ENCODE measurements around the gene GREB1.

Gene GREB1

DNA sequence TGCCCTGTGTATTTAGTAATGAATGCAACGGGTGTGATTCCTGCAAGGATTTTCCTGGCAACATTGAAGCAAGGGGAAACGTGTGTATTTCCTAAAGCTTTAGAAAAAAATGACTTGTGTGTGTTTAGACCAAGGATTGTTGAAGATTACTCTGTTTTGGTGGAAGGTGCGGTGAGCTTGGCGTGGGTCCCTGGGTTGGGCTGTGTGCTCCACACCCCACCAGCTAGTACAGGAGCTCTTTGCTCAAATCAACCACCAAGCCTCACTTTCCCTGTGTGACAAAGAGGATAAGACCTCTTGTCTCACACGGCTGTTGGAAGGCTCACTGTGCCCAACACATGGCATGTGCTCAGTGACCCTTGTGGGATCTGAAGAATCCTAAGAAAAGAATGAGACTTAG lies 21.4 kb upstream of the GREB1 start:
- Histone ChIP-seq H3K4me3 (no peak overlapping the region), H3K27ac (no peak overlapping the region), H3K36me3 (no peaks in the 10 kb centered on the region), H3K27me3 (peaks cover 0 to 15% of the 10 kb centered on the region in 2 donors), H3K4me1 (peaks cover 0 to 3% (median 0%) of the 10 kb centered on the region in 4 donors), H3K9me3 (no peaks in the 10 kb centered on the region)
- TF ChIP-seq, protein P1, sequence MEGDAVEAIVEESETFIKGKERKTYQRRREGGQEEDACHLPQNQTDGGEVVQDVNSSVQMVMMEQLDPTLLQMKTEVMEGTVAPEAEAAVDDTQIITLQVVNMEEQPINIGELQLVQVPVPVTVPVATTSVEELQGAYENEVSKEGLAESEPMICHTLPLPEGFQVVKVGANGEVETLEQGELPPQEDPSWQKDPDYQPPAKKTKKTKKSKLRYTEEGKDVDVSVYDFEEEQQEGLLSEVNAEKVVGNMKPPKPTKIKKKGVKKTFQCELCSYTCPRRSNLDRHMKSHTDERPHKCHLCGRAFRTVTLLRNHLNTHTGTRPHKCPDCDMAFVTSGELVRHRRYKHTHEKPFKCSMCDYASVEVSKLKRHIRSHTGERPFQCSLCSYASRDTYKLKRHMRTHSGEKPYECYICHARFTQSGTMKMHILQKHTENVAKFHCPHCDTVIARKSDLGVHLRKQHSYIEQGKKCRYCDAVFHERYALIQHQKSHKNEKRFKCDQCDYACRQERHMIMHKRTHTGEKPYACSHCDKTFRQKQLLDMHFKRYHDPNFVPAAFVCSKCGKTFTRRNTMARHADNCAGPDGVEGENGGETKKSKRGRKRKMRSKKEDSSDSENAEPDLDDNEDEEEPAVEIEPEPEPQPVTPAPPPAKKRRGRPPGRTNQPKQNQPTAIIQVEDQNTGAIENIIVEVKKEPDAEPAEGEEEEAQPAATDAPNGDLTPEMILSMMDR (IDR thresholded peaks at IDR 0.05): no peak
- intact Hi-C loops (cut with DNase I; ENCODE audit: low total_unique reads): no loop called here
- no peak for DNase-seq

DNA sequence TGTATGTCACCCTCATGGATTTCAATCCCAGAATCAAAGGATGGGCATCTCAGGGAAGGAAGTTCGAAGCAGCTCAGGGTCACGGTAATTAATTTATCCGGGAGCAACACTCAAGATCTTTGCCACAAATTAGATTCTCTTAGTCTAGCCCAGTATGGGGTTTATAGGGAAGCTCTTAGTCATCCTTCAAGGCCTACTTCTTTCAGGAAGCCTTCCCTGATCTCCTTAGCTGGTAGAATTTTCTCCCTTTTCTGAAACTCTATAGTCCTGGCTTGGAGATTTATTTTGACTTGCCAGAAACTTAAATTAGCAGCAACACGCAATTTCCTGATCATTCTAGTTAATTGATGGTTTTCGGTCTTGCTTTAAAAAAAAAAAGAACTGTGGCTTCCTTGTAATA lies 20.5 kb upstream of the GREB1 start:
- intact Hi-C loops (cut with DNase I; ENCODE audit: low total_unique reads): no loop called here
- Histone ChIP-seq H3K4me3 (no peak overlapping the region), H3K27ac (no peak overlapping the region), H3K4me1 (peaks cover 0 to 2% (median 0%) of the 10 kb centered on the region in 4 donors), H3K27me3 (peaks cover 0 to 15% of the 10 kb centered on the region in 2 donors), H3K36me3 (no peaks in the 10 kb centered on the region), H3K9me3 (no peaks in the 10 kb centered on the region)
- TF ChIP-seq, protein P1 (IDR thresholded peaks at IDR 0.05): no peak
- no peak for DNase-seq

DNA sequence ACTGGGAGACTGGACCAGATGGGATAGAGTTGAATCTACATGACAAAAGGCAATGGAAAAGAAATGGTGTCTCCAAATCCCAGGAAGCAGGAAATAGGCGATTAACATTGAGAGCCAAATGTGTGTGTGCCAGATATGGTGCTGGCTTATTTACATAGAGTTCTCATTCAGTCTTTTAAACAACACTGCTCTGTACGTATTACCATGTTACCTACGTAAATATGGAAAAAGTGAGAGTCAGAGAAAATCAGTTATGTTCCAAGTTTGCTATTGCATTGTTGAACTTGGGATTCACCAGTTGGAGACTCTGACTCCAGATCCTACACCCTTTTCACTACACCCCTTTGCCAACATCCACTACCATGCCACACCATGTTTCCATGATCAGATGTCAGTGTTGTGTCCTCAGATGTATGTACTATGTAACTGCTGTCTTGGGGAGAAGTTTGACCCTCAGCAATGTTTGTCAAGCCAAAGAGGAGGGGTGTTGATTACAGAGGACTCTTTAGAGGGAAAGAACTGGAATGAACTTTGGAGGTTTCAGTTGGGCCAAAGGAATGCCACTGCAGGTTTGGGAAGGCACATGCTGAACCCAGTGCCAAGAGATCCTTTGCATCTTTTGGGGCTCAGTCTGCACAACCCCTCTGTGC lies 19.6 kb upstream of the GREB1 start:
- Histone ChIP-seq H3K27me3 (peaks cover 0 to 15% of the 10 kb centered on the region in 2 donors), H3K9me3 (no peaks in the 10 kb centered on the region), H3K36me3 (no peaks in the 10 kb centered on the region), H3K4me3 (no peak overlapping the region), H3K27ac (no peak overlapping the region), H3K4me1 (no peaks in the 10 kb centered on the region)
- no peak for DNase-seq
- TF ChIP-seq, protein P1 (IDR thresholded peaks at IDR 0.05): no peak
- intact Hi-C loops (cut with DNase I; ENCODE audit: low total_unique reads): no loop called here

DNA sequence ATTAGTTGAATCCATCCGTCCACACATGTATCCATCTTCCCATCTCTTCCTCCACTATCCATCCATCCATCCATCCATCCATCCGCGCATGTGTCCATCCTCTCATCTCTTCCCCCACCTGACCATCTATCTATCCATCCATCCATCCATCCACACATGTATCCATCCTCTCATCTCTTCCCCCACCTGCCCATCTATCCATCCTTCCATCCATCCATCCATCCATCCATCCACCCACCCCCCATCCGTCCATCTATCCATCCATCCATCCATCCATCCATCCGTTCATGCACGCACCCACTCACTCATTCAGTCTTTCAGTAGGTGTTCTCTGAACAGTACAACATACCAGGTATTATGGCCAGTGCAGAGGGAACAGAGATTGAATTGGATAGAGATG lies 18.9 kb upstream of the GREB1 start:
- Histone ChIP-seq H3K9me3 (peaks cover 0 to 3% (median 0%) of the 10 kb centered on the region in 3 donors), H3K4me3 (no peak overlapping the region), H3K4me1 (no peaks in the 10 kb centered on the region), H3K27ac (no peak overlapping the region), H3K27me3 (peaks cover 0 to 15% of the 10 kb centered on the region in 2 donors), H3K36me3 (no peaks in the 10 kb centered on the region)
- no peak for DNase-seq
- intact Hi-C loops (cut with DNase I; ENCODE audit: low total_unique reads): no loop called here
- TF ChIP-seq, protein P1 (IDR thresholded peaks at IDR 0.05): no peak

DNA sequence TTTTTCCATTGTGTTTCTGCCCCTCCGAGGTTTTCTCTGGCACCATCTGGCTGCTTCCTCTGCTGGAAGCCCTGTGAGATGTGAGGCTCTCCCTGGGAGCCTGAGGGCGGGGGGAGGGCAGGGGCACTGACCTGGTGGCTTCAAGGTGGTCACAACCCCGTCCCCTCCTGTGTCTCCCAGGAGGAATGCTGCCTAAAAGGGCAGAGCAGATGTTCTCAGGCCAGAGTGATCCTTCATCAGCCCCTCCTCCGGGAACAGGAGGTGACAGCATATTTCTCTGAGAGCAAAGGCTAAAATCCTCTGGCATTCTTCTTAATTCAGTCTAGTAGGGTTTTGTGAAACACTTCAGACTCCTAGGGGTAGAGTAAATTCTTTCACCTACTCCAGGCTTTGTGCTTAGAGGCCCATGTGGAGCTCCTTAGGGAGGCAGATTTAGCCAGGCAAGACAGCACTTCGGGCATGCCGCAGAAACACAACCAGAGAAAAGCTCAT lies 18.3 kb upstream of the GREB1 start:
- peaks cover 0 to 15% of the 10 kb centered on the region in 2 donors for H3K27me3 ChIP-seq
- no peaks in the 10 kb centered on the region for H3K4me1 ChIP-seq
- no peaks in the 10 kb centered on the region for H3K36me3 ChIP-seq
- H3K4me3 ChIP-seq: no peak overlapping the region
- H3K27ac ChIP-seq: no peak overlapping the region
- no peak for DNase-seq
- TF ChIP-seq, protein P1 (IDR thresholded peaks at IDR 0.05): no peak
- intact Hi-C loops (cut with DNase I; ENCODE audit: low total_unique reads): no loop called here
- H3K9me3 ChIP-seq: peaks cover 0 to 5% (median 3%) of the 10 kb centered on the region in 3 donors
